Gastroesophageal sphincter (tissue), 3 donors: Measurements from ENCODE around the gene ZNF227.

Source experiments
- EP300 ChIP-seq: sonication (generic); formaldehyde crosslinking; IDR thresholded peaks from one replicate; pipeline ENCODE4 v1.6.1; 2017; ENCODE audit warnings: antibody characterized with exemption, mild to moderate bottlenecking
- POLR2A ChIP-seq, 2 donors: fragments of 450-650 bp; IDR thresholded peaks; one replicate each; pipeline ENCODE4 v1.6.1; 2017; ENCODE audit warnings: antibody characterized with exemption in 2 of 2, mild to moderate bottlenecking in 2 of 2, moderate library complexity in 1 of 2
- POLR2AphosphoS5 ChIP-seq: sonication (generic); formaldehyde crosslinking; IDR thresholded peaks from one replicate; pipeline ENCODE4 v1.6.1; 2017; ENCODE audit warnings: antibody characterized with exemption
- TF ChIP-seq, protein P1 (sequence below), 4 experiments: fragments of 200-600 bp in 2 of 4; fragments of 450-650 bp in 2 of 4; sonication (generic) in 1 of 4; IDR thresholded peaks; one replicate each; pipeline ENCODE4 v1.5.1; 2017 to 2019; ENCODE audit warnings: antibody characterized with exemption in 4 of 4, mild to moderate bottlenecking in 2 of 4, moderate library complexity in 2 of 4

DNA sequence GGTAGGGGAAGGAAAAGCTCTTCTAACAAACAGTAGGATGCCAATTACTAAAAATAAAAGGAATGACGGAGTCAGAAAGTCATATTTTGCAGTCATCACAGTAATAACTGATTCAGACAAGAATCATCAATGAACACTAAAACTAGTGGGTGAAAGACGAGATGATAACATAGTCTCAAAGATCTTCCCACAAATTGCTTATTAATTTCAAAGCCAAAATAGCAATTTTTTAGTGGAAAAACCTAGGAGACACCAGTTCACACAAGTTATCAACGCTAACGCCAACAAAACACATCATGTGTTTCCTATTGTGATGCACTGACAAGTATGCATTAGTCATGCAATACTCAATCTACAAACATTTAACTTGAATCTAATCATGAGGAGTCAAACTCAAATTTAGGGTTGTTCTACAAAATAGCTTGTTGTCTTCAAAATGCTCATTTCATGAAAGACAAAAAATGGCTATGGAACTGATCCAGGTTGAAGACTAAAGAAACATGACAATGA is 65.9 kb downstream of the ZNF227 start:
- TF ChIP-seq, protein P1, sequence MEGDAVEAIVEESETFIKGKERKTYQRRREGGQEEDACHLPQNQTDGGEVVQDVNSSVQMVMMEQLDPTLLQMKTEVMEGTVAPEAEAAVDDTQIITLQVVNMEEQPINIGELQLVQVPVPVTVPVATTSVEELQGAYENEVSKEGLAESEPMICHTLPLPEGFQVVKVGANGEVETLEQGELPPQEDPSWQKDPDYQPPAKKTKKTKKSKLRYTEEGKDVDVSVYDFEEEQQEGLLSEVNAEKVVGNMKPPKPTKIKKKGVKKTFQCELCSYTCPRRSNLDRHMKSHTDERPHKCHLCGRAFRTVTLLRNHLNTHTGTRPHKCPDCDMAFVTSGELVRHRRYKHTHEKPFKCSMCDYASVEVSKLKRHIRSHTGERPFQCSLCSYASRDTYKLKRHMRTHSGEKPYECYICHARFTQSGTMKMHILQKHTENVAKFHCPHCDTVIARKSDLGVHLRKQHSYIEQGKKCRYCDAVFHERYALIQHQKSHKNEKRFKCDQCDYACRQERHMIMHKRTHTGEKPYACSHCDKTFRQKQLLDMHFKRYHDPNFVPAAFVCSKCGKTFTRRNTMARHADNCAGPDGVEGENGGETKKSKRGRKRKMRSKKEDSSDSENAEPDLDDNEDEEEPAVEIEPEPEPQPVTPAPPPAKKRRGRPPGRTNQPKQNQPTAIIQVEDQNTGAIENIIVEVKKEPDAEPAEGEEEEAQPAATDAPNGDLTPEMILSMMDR (IDR thresholded peaks at IDR 0.05): no peak
- TF ChIP-seq POLR2AphosphoS5 (no peak), POLR2A (IDR thresholded peaks at IDR 0.05) (no peak), EP300 (no peak)
